Measurements from ENCODE around the gene CENPF.
A peak's percentile ranks its signal among the peaks of the same experiment; 100 is the strongest.
"Not testable (repeated sequence)": the region's sequence is repeated elsewhere in the genome, so short reads cannot be mapped to it uniquely, and the experiment has no call there.

CENPF gene

DNA sequence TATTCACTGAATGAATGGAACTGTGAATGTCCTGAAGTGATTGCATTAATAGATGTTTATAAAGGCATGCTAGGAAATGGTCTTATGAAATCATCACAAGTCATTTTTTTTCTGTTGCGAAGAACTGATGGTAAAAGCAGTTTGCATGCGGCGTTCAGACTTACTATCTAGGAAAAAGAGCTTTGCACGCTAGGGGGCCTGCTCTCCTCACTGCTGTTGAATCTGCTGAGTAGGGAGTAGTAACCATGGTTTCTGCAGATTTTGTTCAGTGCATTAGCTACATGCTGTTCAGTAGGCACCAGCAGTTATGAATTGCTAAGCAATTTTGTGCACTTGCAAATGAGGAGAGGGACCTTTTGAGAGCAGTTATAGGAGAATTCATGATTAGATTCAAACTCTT is 57.9 kb downstream of the CENPF start:
- peak; percentile 70 for DNase-seq (ENCODE audit: low read depth, low spot score)
- H3K4me3 ChIP-seq (ENCODE audit: low read depth, low read length) = no peak overlapping the region
- ChIA-PET POLR2A (no interaction called here), CTCF (interaction anchor here (0.6 to 13.6 kb wide), 48 partner anchors 7 to 941 kb away, joined by 3 to 221 read pairs (median 4); no protein-coding TSS in a partner anchor)
- TF ChIP-seq, protein P1, sequence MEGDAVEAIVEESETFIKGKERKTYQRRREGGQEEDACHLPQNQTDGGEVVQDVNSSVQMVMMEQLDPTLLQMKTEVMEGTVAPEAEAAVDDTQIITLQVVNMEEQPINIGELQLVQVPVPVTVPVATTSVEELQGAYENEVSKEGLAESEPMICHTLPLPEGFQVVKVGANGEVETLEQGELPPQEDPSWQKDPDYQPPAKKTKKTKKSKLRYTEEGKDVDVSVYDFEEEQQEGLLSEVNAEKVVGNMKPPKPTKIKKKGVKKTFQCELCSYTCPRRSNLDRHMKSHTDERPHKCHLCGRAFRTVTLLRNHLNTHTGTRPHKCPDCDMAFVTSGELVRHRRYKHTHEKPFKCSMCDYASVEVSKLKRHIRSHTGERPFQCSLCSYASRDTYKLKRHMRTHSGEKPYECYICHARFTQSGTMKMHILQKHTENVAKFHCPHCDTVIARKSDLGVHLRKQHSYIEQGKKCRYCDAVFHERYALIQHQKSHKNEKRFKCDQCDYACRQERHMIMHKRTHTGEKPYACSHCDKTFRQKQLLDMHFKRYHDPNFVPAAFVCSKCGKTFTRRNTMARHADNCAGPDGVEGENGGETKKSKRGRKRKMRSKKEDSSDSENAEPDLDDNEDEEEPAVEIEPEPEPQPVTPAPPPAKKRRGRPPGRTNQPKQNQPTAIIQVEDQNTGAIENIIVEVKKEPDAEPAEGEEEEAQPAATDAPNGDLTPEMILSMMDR (IDR thresholded peaks at IDR 0.05; ENCODE audit: insufficient read depth, low read length, missing control alignments) = peak; percentile 85

DNA sequence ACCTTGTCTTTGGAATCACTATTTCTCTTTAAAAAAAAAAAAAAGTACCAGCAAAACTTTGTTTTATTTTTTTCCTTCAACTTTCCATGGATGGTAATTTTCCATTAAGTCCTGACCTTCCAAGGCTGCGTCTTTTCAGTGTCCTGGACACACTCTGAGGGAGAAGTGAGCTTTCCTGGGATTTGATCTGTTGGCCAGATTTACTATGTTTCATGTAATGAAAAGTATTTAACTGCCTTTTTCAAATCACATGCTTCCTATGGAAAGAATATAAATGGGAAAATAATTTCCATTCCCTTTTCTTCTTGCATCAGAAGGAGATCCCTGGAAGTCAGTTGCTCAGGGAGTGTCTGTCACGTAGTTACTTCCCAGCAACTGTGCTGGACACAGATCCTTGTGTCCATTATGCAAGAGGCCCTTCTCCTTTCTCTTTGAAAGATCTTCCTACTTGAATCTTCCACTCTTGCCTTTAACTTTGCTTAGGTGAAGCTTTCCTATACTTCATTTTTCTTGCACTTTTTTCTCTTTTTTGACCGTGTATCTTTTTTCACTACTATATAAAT is 59.3 kb downstream of the CENPF start:
- POLR2A ChIA-PET = no interaction called here
- TF ChIP-seq, protein P1 (IDR thresholded peaks at IDR 0.05; ENCODE audit: insufficient read depth, low read length, missing control alignments) = no peak
- no peak for DNase-seq (ENCODE audit: low read depth, low spot score)
- CTCF ChIA-PET = interaction anchor here (3.4 to 13.6 kb wide), 4 partner anchors 9 to 863 kb away, joined by 8 to 221 read pairs (median 46); no protein-coding TSS in a partner anchor
- no peak overlapping the region for H3K4me3 ChIP-seq (ENCODE audit: low read depth, low read length)

GRCh38 chr1:214664651-214665433 is 61.8 kb downstream of the CENPF start:
- ChIA-PET POLR2A (no interaction called here), CTCF (interaction anchor here (0.7 to 3.2 kb wide), 4 partner anchors 335 to 860 kb away, joined by 3 to 11 read pairs (median 3); no protein-coding TSS in a partner anchor)
- no peak overlapping the region for H3K4me3 ChIP-seq (ENCODE audit: low read depth, low read length)
- TF ChIP-seq, protein P1 (IDR thresholded peaks at IDR 0.05; ENCODE audit: insufficient read depth, low read length, missing control alignments) = no peak
- DNase-seq (ENCODE audit: low read depth, low spot score) = peak; percentile 64

- CTCF ChIA-PET = interaction anchor here (1.1 to 3.2 kb wide), 2 partner anchors 481 to 858 kb away, joined by 3 to 11 read pairs; no protein-coding TSS in a partner anchor
- no peak overlapping the region for H3K4me3 ChIP-seq (ENCODE audit: low read depth, low read length)
- TF ChIP-seq, protein P1 (IDR thresholded peaks at IDR 0.05; ENCODE audit: insufficient read depth, low read length, missing control alignments) = no peak
- DNase-seq (ENCODE audit: low read depth, low spot score) = no peak
- POLR2A ChIA-PET = no interaction called here
Observed at GRCh38 chr1:214665606-214666110, 62.7 kb downstream of the CENPF start.

GRCh38 chr1:214666674-214667073 is 63.7 kb downstream of the CENPF start:
- H3K4me3 ChIP-seq (ENCODE audit: low read depth, low read length) = no peak overlapping the region
- ChIA-PET CTCF (interaction anchor here (1.0 to 3.2 kb wide), 2 partner anchors 854 to 857 kb away, joined by 3 to 11 read pairs; no protein-coding TSS in a partner anchor), POLR2A (no interaction called here)
- TF ChIP-seq, protein P1 (IDR thresholded peaks at IDR 0.05; ENCODE audit: insufficient read depth, low read length, missing control alignments) = no peak
- DNase-seq (ENCODE audit: low read depth, low spot score) = no peak

- TF ChIP-seq, protein P1 (IDR thresholded peaks at IDR 0.05; ENCODE audit: insufficient read depth, low read length, missing control alignments) = no peak
- ChIA-PET CTCF (interaction anchor here (0.8 to 1.2 kb wide), 2 partner anchors 10 to 22 kb away, joined by 3 to 6 read pairs; no protein-coding TSS in a partner anchor), POLR2A (no interaction called here)
- no peak for DNase-seq (ENCODE audit: low read depth, low spot score)
- H3K4me3 ChIP-seq (ENCODE audit: low read depth, low read length) = no peak overlapping the region
Observed at GRCh38 chr1:214670098-214670497, 67.1 kb downstream of the CENPF start.

GRCh38 chr1:214673029-214673428 is 70.0 kb downstream of the CENPF start:
- DNase-seq (ENCODE audit: low read depth, low spot score); POLR2A ChIA-PET; CTCF ChIA-PET; H3K4me3 ChIP-seq (ENCODE audit: low read depth, low read length): not testable (repeated sequence)
